Type B pancreatic cell (in vitro differentiated cells): ENCODE data around the gene ORAI2. TPM values are rescaled to one million over a fixed set of nuclear protein-coding genes. Genes with fewer than 3 reads are reported as not detected.
"Not testable (repeated sequence)": the region's sequence is repeated elsewhere in the genome, so short reads cannot be mapped to it uniquely, and the experiment has no call there.

Experiments
- DNase-seq: peaks from one replicate; pipeline ENCODE4 v3.0.0; 2021; ENCODE audit warnings: mixed read lengths; ENCODE audit not compliant: unreplicated experiment; ENCODE audit errors: extremely low spot score
- H3K27ac Mint-ChIP-seq: 2 replicates; pipeline ENCODE4 v1.8.0; 2021; ENCODE audit warnings: mild to moderate bottlenecking, mixed read lengths
- H3K27me3 Mint-ChIP-seq: 2 replicates; pipeline ENCODE4 v1.8.0; 2021; ENCODE audit warnings: mixed read lengths
- H3K36me3 Mint-ChIP-seq: 2 replicates; pipeline ENCODE4 v1.8.0; 2021; ENCODE audit warnings: mixed read lengths
- H3K4me1 Mint-ChIP-seq: one replicate; pipeline ENCODE4 v1.8.0; 2021; ENCODE audit warnings: mixed read lengths; ENCODE audit not compliant: unreplicated experiment
- H3K4me3 Mint-ChIP-seq: 2 replicates; pipeline ENCODE4 v1.8.0; 2021; ENCODE audit warnings: mild to moderate bottlenecking, mixed read lengths
- H3K9me3 Mint-ChIP-seq: 2 replicates; pipeline ENCODE4 v1.8.0; 2021; ENCODE audit warnings: mixed read lengths
- total RNA-seq: library from RNA; stranded (reverse); gene quantifications from 2 replicates; pipeline ENCODE4 v1.2.1, GENCODE V29; 2021; ENCODE audit warnings: low replicate concordance
- TF ChIP-seq, protein P1 (sequence below): fragments of 200-600 bp; sonication (generic); conservative IDR thresholded peaks from 2 replicates; pipeline ENCODE4 v1.5.0; 2021; ENCODE audit warnings: antibody characterized with exemption, mild to moderate bottlenecking

Gene ORAI2
- total RNA-seq, 1 donor from 2014 or later = 34.9 TPM

DNA sequence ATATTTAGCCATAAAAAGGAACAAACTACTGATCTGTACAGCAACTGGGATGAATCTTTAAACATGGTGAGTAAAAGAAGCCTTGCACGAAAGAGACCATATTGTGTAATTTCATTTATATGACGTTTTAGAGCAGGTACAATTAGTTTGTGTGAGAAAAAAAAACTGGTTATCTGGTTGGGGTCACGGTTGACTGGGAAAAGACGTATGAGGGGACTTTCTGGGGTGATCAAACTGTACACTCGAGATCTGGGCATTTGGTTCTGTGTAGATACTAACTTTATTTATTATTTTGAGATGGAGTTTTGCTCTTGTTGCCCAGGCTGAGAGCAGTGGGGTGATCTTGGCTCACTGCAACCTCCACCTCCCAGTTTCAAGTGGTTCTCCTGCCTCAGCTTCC lies 33.0 kb upstream of the ORAI2 start:
- no peak for DNase-seq
- Mint-ChIP-seq H3K4me1 (peaks cover 10% of the 10 kb centered on the region), H3K27me3 (no peaks in the 10 kb centered on the region), H3K27ac (no peak overlapping the region), H3K36me3 (peaks cover 21% of the 10 kb centered on the region), H3K9me3 (no peaks in the 10 kb centered on the region), H3K4me3 (no peak overlapping the region)
- TF ChIP-seq, protein P1, sequence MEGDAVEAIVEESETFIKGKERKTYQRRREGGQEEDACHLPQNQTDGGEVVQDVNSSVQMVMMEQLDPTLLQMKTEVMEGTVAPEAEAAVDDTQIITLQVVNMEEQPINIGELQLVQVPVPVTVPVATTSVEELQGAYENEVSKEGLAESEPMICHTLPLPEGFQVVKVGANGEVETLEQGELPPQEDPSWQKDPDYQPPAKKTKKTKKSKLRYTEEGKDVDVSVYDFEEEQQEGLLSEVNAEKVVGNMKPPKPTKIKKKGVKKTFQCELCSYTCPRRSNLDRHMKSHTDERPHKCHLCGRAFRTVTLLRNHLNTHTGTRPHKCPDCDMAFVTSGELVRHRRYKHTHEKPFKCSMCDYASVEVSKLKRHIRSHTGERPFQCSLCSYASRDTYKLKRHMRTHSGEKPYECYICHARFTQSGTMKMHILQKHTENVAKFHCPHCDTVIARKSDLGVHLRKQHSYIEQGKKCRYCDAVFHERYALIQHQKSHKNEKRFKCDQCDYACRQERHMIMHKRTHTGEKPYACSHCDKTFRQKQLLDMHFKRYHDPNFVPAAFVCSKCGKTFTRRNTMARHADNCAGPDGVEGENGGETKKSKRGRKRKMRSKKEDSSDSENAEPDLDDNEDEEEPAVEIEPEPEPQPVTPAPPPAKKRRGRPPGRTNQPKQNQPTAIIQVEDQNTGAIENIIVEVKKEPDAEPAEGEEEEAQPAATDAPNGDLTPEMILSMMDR = no peak

DNA sequence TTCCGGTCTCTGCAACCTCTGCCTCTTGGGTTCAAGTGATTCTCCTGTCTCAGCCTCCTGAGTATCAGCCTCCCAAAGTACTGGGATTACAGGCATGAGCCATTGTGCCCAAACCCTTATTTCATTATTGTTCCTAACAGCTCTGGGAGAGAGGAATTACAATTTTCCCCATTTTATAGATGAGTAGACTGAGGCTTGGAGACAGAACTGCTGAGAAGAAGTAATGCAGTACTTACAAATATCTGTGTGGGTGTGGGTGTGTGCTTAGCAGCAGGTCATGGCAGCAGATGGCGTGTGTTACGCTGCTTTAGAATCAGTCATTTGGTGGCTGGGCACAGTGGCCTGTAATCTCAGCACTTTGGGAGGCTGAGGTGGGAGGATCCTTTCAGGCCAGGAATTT lies 29.8 kb upstream of the ORAI2 start:
- no peak overlapping the region for H3K4me3 Mint-ChIP-seq
- peaks cover 47% of the 10 kb centered on the region for H3K36me3 Mint-ChIP-seq
- no peaks in the 10 kb centered on the region for H3K9me3 Mint-ChIP-seq
- H3K27ac Mint-ChIP-seq = no peak overlapping the region
- H3K4me1 Mint-ChIP-seq = no peaks in the 10 kb centered on the region
- no peak for DNase-seq
- TF ChIP-seq, protein P1 = no peak
- no peaks in the 10 kb centered on the region for H3K27me3 Mint-ChIP-seq

DNA sequence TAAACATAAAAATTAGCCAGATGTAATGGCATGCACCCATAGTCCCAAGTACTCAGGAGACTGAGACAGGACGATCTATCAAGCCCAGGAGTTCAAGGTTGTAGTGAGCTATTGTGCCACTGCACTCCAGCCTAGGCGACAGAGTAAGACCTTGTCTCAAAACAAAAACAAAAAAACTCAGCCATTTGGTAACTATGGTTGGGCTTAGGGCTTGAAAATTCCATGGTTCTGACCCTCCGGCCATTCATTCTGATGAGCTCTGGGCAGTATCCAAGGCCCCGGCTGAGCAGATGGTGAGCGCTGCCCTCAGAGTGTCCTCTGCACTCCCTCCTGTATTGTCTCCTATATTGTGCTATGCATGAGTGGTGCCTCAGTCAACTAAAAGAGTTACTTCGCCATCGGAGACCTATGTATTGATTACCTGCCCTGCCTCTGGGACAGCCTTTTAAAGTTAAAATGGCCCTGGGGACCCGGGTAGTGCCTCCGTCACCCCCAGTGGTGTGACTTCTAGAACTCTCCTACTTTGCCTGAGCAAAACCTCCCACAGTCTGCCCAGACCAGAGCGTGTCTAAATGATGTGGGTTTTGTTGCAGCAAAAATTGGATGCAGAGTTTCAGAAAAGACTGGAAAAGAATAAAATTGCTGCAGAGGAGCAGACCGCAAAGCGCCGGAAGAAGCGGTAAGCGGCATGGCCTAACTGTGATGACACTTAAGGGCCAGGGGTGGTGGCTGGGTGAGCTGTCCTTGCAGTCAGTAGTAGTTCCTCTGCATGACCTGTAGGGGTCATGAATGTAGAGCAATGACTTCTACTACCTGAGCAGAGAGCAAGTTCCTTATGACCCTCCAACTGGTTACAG lies 29.1 kb upstream of the ORAI2 start:
- Mint-ChIP-seq H3K36me3 (peaks cover 51% of the 10 kb centered on the region), H3K9me3 (no peaks in the 10 kb centered on the region), H3K27me3 (no peaks in the 10 kb centered on the region), H3K4me3 (no peak overlapping the region), H3K27ac (peak overlapping the region; percentile 28), H3K4me1 (no peaks in the 10 kb centered on the region)
- no peak for DNase-seq
- TF ChIP-seq, protein P1 = peak; percentile 76

DNA sequence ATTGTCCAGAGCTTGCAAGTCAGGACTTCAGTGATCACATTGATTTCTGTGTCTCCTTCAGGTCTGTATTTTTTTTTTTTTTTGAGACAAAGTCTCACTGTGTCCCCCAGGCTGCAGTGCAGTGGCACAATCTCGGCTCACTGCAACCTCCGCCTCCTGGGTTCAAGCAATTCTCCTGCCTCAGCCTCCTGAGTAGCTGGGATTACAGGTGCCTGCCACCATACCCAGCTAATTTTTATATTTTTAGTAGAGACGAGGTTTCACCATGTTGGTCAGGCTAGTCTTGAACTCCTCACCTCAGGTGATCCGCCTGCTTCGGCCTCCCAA lies 28.6 kb upstream of the ORAI2 start:
- not testable (repeated sequence) for DNase-seq, H3K4me3 Mint-ChIP-seq, H3K27ac Mint-ChIP-seq, H3K4me1 Mint-ChIP-seq, H3K27me3 Mint-ChIP-seq, H3K9me3 Mint-ChIP-seq
- TF ChIP-seq, protein P1 = peak; percentile 39
- peaks cover 54% of the 10 kb centered on the region for H3K36me3 Mint-ChIP-seq

DNA sequence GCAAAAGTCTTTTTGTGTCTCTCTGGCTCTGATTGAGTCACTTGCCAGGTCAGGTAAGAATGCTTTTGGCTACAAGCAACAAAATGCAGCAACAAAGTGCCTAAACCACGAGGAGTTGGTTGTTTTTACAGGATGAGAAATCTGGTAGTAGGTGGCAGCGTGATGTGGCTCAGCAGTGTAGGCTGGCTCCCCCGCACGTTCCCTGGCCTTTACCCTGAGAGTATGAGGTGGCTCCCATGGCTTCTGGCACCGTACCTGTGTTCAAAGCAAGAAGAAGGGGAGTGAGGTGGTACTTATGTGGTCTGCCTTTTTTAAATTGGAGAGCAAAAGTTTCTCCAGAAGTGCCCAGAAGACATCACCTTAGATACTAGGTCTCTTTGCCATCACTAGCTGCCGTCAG lies 25.5 kb upstream of the ORAI2 start:
- H3K4me1 Mint-ChIP-seq = no peaks in the 10 kb centered on the region
- peaks cover 49% of the 10 kb centered on the region for H3K36me3 Mint-ChIP-seq
- no peak overlapping the region for H3K4me3 Mint-ChIP-seq
- no peak for DNase-seq
- H3K27me3 Mint-ChIP-seq = no peaks in the 10 kb centered on the region
- H3K27ac Mint-ChIP-seq = no peak overlapping the region
- H3K9me3 Mint-ChIP-seq = no peaks in the 10 kb centered on the region
- TF ChIP-seq, protein P1 = no peak

DNA sequence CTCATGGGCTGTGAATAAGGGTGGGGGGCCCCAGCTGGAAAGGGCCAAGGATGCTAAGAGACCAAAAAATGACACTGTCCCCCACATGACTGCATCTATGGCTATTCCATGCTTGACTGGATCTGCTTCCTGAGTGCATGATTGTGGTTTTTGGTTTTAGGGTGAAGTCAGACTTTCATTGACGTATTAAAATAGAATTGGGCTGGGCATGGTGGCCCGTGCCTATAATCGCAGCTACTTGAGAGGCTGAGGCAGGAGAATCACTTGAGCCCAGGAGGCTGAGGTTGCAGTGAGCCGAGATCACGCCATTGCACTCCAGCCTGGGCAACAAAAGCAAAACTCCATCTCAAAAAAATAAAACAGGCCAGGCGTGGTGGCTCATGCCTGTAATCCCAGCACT lies 24.8 kb upstream of the ORAI2 start:
- not testable (repeated sequence) for H3K4me3 Mint-ChIP-seq, DNase-seq, H3K4me1 Mint-ChIP-seq, H3K27ac Mint-ChIP-seq, H3K27me3 Mint-ChIP-seq, H3K9me3 Mint-ChIP-seq
- peaks cover 46% of the 10 kb centered on the region for H3K36me3 Mint-ChIP-seq
